Naive B cell (primary cell): Measurements from ENCODE around the gene ULK2. TPM values are rescaled to one million over a fixed set of nuclear protein-coding genes. Genes with fewer than 3 reads are reported as not detected.

Experiments used
- ATAC-seq, 2 donors: fragments of 150-1000 bp; cut with Tn5 transposase; 2 replicates each; pipeline ENCODE4 v1.10.0; 2021; ENCODE audit warnings: low read depth in 2 of 2, mild to moderate bottlenecking in 2 of 2, moderate library complexity in 2 of 2
- DNase-seq: peaks from one replicate; pipeline ENCODE4 v3.0.0; 2022
- H3K27ac Mint-ChIP-seq, 6 donors: one replicate each; pipeline ENCODE4 v1.8.0; 2020 to 2022; ENCODE audit warnings: mild to moderate bottlenecking in 6 of 6, mixed read lengths in 6 of 6, moderate library complexity in 5 of 6, inconsistent platforms in 2 of 6
- H3K27me3 Mint-ChIP-seq, 3 donors: one replicate each; pipeline ENCODE4 v1.8.0; 2021 to 2022; ENCODE audit warnings: mixed read lengths in 3 of 3, mild to moderate bottlenecking in 1 of 3
- H3K36me3 Mint-ChIP-seq, 2 donors: one replicate each; pipeline ENCODE4 v1.8.0; 2020 to 2022; ENCODE audit warnings: mixed read lengths in 2 of 2, inconsistent platforms in 1 of 2, mild to moderate bottlenecking in 1 of 2
- H3K4me1 Mint-ChIP-seq, 3 donors: one replicate each; pipeline ENCODE4 v1.8.0; 2020 to 2022; ENCODE audit warnings: mixed read lengths in 3 of 3, inconsistent platforms in 1 of 3, mild to moderate bottlenecking in 1 of 3, moderate library complexity in 1 of 3
- H3K4me3 Mint-ChIP-seq, 8 donors: one replicate each; pipeline ENCODE4 v1.8.0; 2020 to 2022; ENCODE audit warnings: mild to moderate bottlenecking in 8 of 8, mixed read lengths in 8 of 8, moderate library complexity in 8 of 8, inconsistent platforms in 2 of 8
- H3K9me3 Mint-ChIP-seq, 7 donors: one replicate each; pipeline ENCODE4 v1.8.0; 2020 to 2022; ENCODE audit warnings: mixed read lengths in 7 of 7, mild to moderate bottlenecking in 5 of 7, inconsistent platforms in 2 of 7, moderate library complexity in 1 of 7
- polyA plus RNA-seq, 6 donors: library from polyadenylated mRNA; unstranded; fragments of 300-500 nt; fragmentation: Illumina TruSeq; gene quantifications; one replicate each; pipeline ENCODE4 v1.2.3, GENCODE V29; 2021; ENCODE audit warnings: low read depth in 6 of 6

Gene ULK2
- polyA plus RNA-seq, 6 donors from 2014 or later = 0.04 to 1.5 (median 1.1) TPM; not detected in 1

DNA sequence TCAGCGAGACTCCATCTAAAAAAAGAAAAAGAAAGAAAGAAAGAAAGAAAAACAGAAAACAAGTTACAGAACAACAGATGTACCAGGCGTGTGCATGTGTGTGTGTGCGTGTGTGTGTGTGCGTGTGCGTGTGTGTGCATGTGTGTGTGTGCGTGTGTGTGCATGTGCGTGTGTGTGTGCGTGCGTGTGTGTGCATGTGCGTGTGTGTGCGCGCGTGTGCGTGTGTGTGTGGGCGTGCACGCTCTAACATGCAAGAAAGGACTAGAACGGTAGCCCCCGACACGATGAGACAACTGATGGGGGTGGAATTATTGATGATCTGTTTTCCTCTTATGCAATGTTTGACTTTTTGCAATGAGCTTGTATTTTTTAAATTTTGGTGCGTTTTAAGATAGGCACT, 121.2 kb downstream of the ULK2 start:
- no peak for DNase-seq
- ATAC-seq = no peak
- H3K4me3 Mint-ChIP-seq = peak overlapping the region in 2 of 8 donors; percentile 36 to 47
- no peaks in the 10 kb centered on the region for H3K9me3 Mint-ChIP-seq
- peak overlapping the region in 1 of 6 donors; percentile 54 for H3K27ac Mint-ChIP-seq
- peaks cover 17 to 62% (median 45%) of the 10 kb centered on the region in 3 donors for H3K27me3 Mint-ChIP-seq
- H3K4me1 Mint-ChIP-seq = peaks cover 0 to 10% (median 8%) of the 10 kb centered on the region in 3 donors
- H3K36me3 Mint-ChIP-seq = no peaks in the 10 kb centered on the region

DNA sequence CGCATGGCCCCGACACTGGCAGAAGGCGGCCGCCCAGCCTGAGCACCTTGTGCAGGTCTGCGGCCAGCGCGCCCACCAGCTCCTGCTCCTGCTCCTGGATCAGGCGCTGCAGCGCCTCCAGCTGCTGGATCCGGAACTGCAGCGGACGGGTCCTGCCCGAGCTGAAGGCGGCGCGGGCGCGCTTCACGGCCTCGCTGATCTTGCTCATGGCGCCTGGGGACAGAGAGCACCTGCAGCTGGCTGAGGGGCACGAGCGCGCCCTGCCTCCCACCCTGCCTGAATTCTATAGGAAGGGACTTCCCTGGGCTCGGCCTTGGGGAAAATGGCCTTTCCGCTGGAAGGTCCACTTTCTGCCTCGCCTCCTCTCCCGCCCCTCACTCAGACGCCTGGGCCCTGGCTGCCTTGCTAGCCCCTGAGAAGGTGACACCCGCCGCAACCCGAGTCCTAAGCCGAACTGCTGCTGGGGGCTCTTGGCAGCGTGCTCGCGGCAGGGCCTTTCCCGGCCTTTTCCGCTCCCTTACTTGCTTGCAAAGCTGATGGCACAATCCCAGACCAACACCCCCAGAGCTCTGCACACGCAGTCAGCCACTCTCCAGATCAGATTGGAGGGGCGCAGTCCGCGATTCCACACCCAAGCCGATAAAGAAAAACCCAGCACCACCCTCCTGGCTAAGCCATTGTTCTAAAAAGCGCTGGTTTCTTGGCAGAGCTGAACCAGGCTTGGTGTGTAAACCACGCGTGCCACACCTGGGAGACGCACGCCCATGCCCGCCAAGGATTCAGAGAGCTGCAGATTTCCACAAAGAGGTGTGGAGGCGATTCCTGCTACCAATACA, 122.6 kb downstream of the ULK2 start:
- peak; percentile 88 for ATAC-seq
- H3K27ac Mint-ChIP-seq = no peak overlapping the region
- H3K27me3 Mint-ChIP-seq = peaks cover 7 to 54% (median 33%) of the 10 kb centered on the region in 3 donors
- H3K4me1 Mint-ChIP-seq = peaks cover 0 to 10% (median 8%) of the 10 kb centered on the region in 3 donors
- DNase-seq = peak; percentile 66
- no peaks in the 10 kb centered on the region for H3K9me3 Mint-ChIP-seq
- H3K36me3 Mint-ChIP-seq = no peaks in the 10 kb centered on the region
- H3K4me3 Mint-ChIP-seq = peak overlapping the region in 7 of 8 donors; percentile 33 to 85 (median 66)

DNA sequence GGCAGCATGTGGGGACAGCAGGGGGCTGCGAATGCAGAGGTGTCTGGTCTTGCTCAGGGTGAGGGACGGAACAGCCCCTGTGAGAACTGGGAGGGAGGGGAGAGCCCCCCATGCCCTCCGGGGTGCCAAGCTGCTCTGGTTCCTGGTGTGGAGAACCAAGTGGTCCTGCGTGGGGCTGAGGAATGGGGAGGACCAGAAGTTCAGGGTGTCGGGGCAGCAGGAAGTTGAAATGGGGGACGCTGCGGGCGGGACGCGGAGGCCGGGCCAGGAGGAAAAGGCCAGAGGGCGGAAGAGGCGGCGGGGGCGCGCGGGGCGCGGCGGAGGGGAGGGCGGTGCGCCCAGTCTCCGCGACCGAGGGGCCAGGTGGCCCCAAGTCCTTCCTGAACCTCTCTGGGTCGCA, 123.2 kb downstream of the ULK2 start:
- H3K4me1 Mint-ChIP-seq = peaks cover 0 to 10% (median 8%) of the 10 kb centered on the region in 3 donors
- DNase-seq (no peak), ATAC-seq (peak; percentile 34 to 36)
- no peaks in the 10 kb centered on the region for H3K9me3 Mint-ChIP-seq
- H3K4me3 Mint-ChIP-seq = peak overlapping the region in 7 of 8 donors; percentile 68 to 85 (median 76)
- H3K36me3 Mint-ChIP-seq = no peaks in the 10 kb centered on the region
- peaks cover 5 to 53% (median 31%) of the 10 kb centered on the region in 3 donors for H3K27me3 Mint-ChIP-seq
- no peak overlapping the region for H3K27ac Mint-ChIP-seq

DNA sequence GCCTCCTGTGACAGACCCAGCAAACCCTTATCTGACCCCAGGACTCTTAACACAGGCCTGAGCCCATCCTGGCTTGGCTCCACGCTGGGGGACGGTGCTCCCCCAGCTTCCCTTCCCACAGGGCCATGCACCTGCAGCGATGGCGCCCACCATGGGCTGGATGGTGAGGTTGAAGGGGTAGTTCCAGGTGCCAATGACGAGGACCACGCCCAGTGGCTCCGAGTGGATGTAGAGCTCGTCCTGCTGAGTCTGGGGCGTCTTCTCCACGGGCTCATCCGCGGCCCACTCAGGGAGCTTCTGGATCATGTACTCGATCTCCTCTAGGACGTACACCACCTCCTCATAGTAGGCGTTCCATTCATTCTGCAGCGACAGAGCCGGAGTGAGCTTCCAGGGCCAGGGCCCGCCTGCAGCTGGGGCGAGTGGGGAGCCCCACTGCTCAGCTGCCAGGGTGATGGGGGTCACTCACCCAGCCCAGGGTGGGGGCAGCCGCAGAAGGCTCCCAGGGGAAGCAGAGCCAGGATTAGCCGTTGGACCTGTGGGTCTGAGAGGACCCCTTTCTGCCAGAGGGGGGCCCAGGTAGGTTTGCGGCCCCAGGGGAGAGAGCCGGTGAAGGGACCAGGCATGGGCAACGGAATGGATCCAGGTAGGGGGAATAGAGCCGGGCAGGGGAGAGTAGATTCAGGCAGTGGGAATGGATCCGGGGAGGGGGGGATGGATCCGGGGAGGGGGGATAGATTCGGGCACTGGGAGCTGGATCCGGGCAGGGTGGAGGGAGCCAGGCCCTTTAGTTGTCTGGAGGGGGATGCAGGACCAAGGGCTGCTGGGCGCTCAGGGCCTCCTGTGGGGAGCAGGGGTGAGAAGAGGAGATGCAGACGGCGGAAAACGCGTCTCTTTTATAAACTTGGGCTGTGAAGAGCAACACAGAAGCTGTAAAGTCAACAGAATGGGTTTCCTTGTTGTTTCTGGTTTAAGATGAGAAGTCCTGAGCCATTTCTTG, 124.3 kb downstream of the ULK2 start:
- peak overlapping the region in 5 of 8 donors; percentile 45 to 79 (median 57) for H3K4me3 Mint-ChIP-seq
- H3K36me3 Mint-ChIP-seq = no peaks in the 10 kb centered on the region
- no peak overlapping the region for H3K27ac Mint-ChIP-seq
- peaks cover 0 to 10% (median 8%) of the 10 kb centered on the region in 3 donors for H3K4me1 Mint-ChIP-seq
- DNase-seq (no peak), ATAC-seq (no peak)
- H3K27me3 Mint-ChIP-seq = peaks cover 0 to 43% (median 20%) of the 10 kb centered on the region in 3 donors
- no peaks in the 10 kb centered on the region for H3K9me3 Mint-ChIP-seq

DNA sequence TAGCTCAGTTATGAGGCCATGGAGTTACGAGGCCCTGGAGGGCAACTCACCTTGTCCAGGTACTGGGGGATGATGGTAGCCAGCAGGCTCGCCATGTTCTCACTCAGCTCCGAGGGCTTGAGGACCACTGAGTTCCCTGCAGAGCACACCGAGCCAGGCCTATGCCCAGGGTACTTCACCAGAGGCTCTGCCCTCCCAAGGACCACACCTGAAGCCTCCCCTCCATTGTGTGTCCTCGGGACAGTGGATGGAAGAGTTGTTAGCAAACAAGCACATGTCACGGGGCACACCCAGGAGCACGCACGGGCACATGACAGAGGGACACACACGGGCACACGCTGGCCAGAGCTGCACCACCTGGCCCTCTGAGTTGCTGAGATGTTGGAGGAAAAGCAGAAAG, 125.2 kb downstream of the ULK2 start:
- Mint-ChIP-seq H3K4me1 (peaks cover 0 to 10% (median 8%) of the 10 kb centered on the region in 3 donors), H3K27ac (peak overlapping the region in 1 of 6 donors; percentile 16), H3K4me3 (peak overlapping the region in 4 of 8 donors; percentile 4 to 65 (median 41))

DNA sequence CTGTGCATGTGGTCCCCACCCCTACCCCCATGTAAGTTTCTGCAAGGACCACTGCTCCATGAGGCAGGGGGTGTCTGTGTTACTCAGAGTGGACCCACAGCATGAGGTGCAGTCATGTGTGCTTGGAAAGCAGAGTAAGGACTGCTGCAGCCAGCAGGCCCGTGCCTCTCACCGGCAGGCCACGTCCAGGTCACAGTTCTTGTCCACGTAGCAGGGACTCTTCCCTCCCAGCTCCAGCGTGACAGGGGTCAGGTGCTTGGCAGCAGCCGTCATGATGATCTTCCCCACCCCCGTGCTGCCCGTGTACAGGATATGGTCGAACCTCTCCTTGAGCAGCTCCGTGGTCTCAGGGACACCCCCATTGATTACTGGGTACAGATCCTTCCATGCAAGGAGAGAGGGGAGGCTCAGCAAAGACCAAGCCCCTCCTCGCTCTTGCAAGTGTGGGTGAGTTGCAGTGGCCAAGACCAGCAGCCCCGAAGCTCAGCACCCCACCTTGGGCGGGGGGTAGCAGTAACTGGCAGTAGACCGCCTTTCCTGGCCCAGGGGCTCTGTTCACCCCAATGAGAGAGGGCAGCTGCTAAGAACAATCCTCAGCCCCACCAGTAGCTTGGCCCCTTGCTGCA, 125.8 kb downstream of the ULK2 start:
- H3K27ac Mint-ChIP-seq = no peak overlapping the region

More for the DNA sequence above, 125.2 kb downstream of the ULK2 start:
- ATAC-seq = no peak
- H3K27me3 Mint-ChIP-seq = peaks cover 0 to 33% (median 11%) of the 10 kb centered on the region in 3 donors
- no peaks in the 10 kb centered on the region for H3K9me3 Mint-ChIP-seq
- no peaks in the 10 kb centered on the region for H3K36me3 Mint-ChIP-seq
- no peak for DNase-seq

DNA sequence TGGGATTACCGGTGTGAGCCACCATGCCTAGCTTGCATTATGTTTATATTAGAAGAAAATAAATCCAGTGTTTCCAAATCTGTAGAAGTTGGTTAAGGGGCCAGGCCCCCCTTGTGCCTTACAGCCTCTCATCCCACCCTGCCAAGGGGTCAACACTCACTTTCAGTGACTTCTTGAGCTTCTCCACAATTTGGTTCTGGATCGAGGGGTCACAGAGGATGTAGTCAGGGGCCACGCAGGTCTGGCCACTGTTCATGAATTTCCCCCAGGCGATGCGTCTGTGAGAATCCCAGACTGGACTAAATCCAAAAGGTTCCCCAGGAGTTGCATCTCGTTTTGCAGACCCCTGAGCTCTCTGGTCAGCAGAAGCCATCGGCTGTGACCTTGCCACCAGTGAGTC, 126.8 kb downstream of the ULK2 start:
- peaks cover 0 to 22% (median under 1%) of the 10 kb centered on the region in 3 donors for H3K27me3 Mint-ChIP-seq
- peaks cover 0 to 13% (median 8%) of the 10 kb centered on the region in 3 donors for H3K4me1 Mint-ChIP-seq
- H3K4me3 Mint-ChIP-seq = no peak overlapping the region
- H3K27ac Mint-ChIP-seq = no peak overlapping the region
- DNase-seq (no peak), ATAC-seq (no peak)
- H3K9me3 Mint-ChIP-seq = no peaks in the 10 kb centered on the region
- H3K36me3 Mint-ChIP-seq = no peaks in the 10 kb centered on the region

More for the DNA sequence above, 125.8 kb downstream of the ULK2 start:
- Mint-ChIP-seq H3K36me3 (no peaks in the 10 kb centered on the region), H3K4me3 (peak overlapping the region in 1 of 8 donors; percentile 10), H3K27me3 (peaks cover 0 to 31% (median 8%) of the 10 kb centered on the region in 3 donors), H3K4me1 (peaks cover 0 to 10% (median 8%) of the 10 kb centered on the region in 3 donors), H3K9me3 (no peaks in the 10 kb centered on the region)
- DNase-seq (no peak), ATAC-seq (no peak)

DNA sequence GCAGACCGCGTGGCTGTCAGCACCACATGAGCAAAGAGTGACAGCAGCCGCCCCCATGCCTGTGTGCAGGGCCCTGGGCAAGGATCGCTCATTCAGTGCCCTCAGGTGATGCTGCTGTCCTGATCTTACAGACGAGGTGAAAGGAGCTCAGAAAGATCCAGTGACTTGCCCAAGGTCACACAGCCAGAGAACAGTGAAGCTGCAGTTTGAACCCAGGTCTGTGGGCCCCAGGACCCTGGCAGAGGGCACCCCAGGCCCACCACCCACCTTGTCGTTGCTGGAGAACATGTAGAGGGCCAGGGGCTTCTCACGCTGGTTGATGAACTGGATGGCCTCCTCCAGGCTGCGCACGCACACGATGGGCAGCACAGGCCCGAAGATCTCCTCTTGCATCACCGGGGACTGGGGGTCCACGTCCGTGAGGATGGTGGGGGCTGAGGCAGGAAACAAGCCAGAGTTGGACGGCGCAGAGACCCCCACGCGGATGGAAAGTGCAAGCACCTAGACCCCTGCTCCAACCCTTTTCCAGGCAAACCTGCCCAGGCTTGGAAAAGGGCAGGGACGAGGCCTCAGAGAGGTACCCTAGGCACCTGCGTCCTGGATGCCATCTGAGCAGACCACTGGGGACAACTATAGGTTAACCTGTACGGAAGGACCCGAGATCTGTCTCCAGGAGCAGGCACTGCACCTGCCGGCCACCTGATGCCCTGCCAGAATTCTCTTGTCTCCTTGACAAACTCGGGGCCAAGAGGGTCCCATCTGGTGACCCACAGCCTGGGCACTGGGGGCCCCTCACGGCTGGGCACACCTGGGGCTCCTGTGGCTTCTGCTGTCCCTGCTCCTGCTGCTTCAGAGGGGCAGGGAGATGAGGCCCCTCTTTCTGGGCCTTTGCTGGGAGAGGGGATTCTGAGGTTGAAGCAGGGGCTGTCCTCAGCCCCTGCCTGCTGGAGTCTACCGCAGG, 128.2 kb downstream of the ULK2 start:
- Mint-ChIP-seq H3K4me3 (no peak overlapping the region), H3K27me3 (peaks cover 0 to 21% (median 0%) of the 10 kb centered on the region in 3 donors), H3K9me3 (no peaks in the 10 kb centered on the region), H3K27ac (no peak overlapping the region), H3K4me1 (peaks cover 0 to 6% (median 4%) of the 10 kb centered on the region in 3 donors), H3K36me3 (no peaks in the 10 kb centered on the region)
- DNase-seq (no peak), ATAC-seq (no peak)

DNA sequence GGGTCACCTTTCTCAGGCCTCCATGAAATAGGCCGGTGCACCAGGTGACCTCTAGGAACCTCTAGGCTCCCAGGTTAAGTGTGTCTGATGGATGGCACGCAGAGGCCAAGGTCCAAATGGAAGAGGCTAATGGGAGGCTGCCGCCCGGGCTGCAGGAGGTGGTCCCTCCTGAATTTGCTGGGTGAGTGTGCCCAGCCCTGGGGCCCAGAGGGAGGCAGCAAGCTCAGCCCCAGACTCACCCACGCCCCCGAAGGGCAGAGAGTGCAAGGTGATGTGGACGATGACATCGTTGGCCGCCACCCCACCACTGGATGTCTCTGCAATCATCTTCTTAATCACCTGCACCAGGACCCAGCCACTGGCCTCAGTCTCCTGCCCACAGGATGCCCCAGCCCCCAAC, 129.0 kb downstream of the ULK2 start:
- DNase-seq (no peak), ATAC-seq (no peak)
- no peaks in the 10 kb centered on the region for H3K36me3 Mint-ChIP-seq
- no peak overlapping the region for H3K4me3 Mint-ChIP-seq
- peaks cover 0 to 13% (median 0%) of the 10 kb centered on the region in 3 donors for H3K27me3 Mint-ChIP-seq
- no peak overlapping the region for H3K27ac Mint-ChIP-seq
- H3K4me1 Mint-ChIP-seq = peaks cover 0 to 3% (median 0%) of the 10 kb centered on the region in 3 donors
- H3K9me3 Mint-ChIP-seq = no peaks in the 10 kb centered on the region

DNA sequence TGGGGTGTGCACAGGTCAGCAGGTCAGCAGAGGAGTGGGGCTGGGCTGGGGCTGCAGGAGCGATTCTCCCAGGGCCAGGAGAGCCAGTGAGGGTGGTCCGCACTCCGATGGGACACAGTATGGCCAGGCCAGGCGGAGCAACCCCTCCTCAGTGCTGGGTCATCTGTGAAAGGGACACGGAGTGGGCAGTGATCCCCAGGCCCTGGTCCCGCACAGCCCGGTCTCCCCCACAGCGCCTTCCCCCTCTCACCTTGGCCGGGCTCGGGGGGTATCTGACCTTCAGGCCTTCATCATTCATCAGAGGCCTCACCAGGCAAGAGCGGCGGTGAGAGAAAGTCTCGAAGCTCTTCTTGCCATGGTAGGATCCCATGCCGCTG, 129.7 kb downstream of the ULK2 start:
- ATAC-seq = no peak
- Mint-ChIP-seq H3K4me3 (no peak overlapping the region), H3K36me3 (no peaks in the 10 kb centered on the region), H3K4me1 (peaks cover 0 to 3% (median 0%) of the 10 kb centered on the region in 3 donors), H3K9me3 (no peaks in the 10 kb centered on the region), H3K27me3 (peaks cover 0 to 7% (median 0%) of the 10 kb centered on the region in 3 donors), H3K27ac (no peak overlapping the region)
- no peak for DNase-seq

DNA sequence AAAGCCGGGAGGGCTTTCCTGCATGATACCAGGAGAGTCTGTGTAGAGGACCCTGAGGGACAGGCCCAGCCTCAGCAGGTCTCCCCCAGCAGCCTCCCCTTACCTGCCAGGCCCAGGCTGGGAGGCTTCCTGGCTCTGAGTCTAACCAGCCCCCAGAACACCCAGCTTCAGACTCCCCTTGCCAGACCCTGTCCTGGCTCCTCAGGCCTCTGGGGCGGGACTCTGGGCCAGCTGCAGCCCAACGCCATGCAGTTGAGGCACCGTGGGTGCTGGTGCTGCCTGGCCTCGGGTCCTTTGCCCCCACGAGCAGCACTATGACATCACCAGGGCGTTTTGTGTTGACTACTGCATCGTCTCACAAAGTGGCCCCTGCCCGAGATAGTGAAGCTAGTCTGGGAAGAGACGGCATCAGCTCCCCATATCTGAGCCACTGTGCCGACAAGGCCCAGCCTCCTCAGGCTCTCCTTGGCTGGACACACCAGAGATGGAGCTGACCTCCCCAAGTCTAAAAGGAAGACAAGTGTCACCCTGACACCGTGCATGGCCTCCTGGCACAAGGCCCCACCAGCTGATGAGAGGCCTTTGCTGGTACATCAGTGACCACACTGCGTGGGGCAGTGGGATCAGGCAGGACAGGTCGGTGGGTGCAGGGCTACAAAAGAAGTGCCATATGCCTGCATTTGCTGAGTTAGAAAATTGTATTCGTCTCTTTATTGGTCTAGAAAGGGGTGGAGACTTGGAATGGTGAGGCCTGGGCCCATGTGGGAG, 130.2 kb downstream of the ULK2 start:
- Mint-ChIP-seq H3K4me3 (no peak overlapping the region), H3K9me3 (no peaks in the 10 kb centered on the region)
- DNase-seq = no peak

More for the DNA sequence above, 130.2 kb downstream of the ULK2 start:
- Mint-ChIP-seq H3K36me3 (no peaks in the 10 kb centered on the region), H3K27ac (no peak overlapping the region), H3K27me3 (peaks cover 0 to 2% (median 0%) of the 10 kb centered on the region in 3 donors), H3K4me1 (peaks cover 0 to 3% (median 0%) of the 10 kb centered on the region in 3 donors)
- ATAC-seq = no peak
